Stimulated activated CD4-positive, alpha-beta T cell treated with anti-CD3 and anti-CD28 coated beads, Interleukin-12 subunit alpha, Interleukin-12 subunit beta, amount 100 ng/mL, for 48 hours (primary cell): Measurements from ENCODE around the gene SRGAP1.
"Not testable (repeated sequence)": the region's sequence is repeated elsewhere in the genome, so short reads cannot be mapped to it uniquely, and the experiment has no call there.

Experiments used
- DNase-seq, 3 donors: peaks; one replicate each; pipeline ENCODE4 v3.0.0-alpha.2; 2020; ENCODE audit warnings: low read depth in 2 of 3, low spot score in 1 of 3

Gene SRGAP1

GRCh38 chr12:63867053-63867452 lies 22.6 kb downstream of the SRGAP1 start:
- DNase-seq, result no peak

- no peak for DNase-seq
These were observed 25.2 kb downstream of the SRGAP1 start for GRCh38 chr12:63869656-63870055.

- no peak for DNase-seq
These were observed 26.3 kb downstream of the SRGAP1 start for GRCh38 chr12:63870838-63871237.

- no peak for DNase-seq
These were observed 30.5 kb downstream of the SRGAP1 start for GRCh38 chr12:63874897-63875480.

GRCh38 chr12:63875703-63876102 lies 31.2 kb downstream of the SRGAP1 start:
- no peak for DNase-seq

- no peak for DNase-seq
These were observed 32.5 kb downstream of the SRGAP1 start for GRCh38 chr12:63876980-63877379.

- no peak for DNase-seq
These were observed 33.2 kb downstream of the SRGAP1 start for GRCh38 chr12:63877693-63878092.

- not testable (repeated sequence) for DNase-seq
These were observed 35.7 kb downstream of the SRGAP1 start for GRCh38 chr12:63880235-63880634.

GRCh38 chr12:63880742-63881263 lies 36.3 kb downstream of the SRGAP1 start:
- DNase-seq, result no peak

GRCh38 chr12:63882844-63883243 lies 38.3 kb downstream of the SRGAP1 start:
- no peak for DNase-seq

- DNase-seq, result no peak
These were observed 40.9 kb downstream of the SRGAP1 start for GRCh38 chr12:63885401-63885800.

GRCh38 chr12:63888908-63889635 lies 44.6 kb downstream of the SRGAP1 start:
- no peak for DNase-seq

GRCh38 chr12:63889721-63890509 lies 45.4 kb downstream of the SRGAP1 start:
- DNase-seq, result no peak

GRCh38 chr12:63893170-63893569 lies 48.7 kb downstream of the SRGAP1 start:
- no peak for DNase-seq

- DNase-seq, result no peak
These were observed 49.6 kb downstream of the SRGAP1 start for GRCh38 chr12:63894132-63894531.

GRCh38 chr12:63895841-63896240 lies 51.3 kb downstream of the SRGAP1 start:
- no peak for DNase-seq

GRCh38 chr12:63897931-63898330 lies 53.4 kb downstream of the SRGAP1 start:
- no peak for DNase-seq

GRCh38 chr12:63898764-63899337 lies 54.4 kb downstream of the SRGAP1 start:
- no peak for DNase-seq

- DNase-seq, result no peak
These were observed 54.9 kb downstream of the SRGAP1 start for GRCh38 chr12:63899396-63899795.

GRCh38 chr12:63900922-63901793 lies 56.7 kb downstream of the SRGAP1 start:
- no peak for DNase-seq

GRCh38 chr12:63904653-63905052 lies 60.2 kb downstream of the SRGAP1 start:
- DNase-seq, result no peak
